Body of pancreas (tissue), 4 donors: ENCODE results near the gene LAMA2.

Experiments used
- CTCF ChIP-seq, 7 experiments: fragments of 450-650 bp in 4 of 7; fragments of 200-600 bp in 3 of 7; sonication (generic) in 3 of 7; IDR thresholded peaks; one replicate each; pipeline ENCODE4 v1.5.1; 2016 to 2019; ENCODE audit warnings: antibody characterized with exemption in 7 of 7
- POLR2A ChIP-seq, 3 donors: fragments of 450-650 bp; IDR thresholded peaks; one replicate each; pipeline ENCODE4 v1.6.1; 2016; ENCODE audit warnings: antibody characterized with exemption in 3 of 3, mild to moderate bottlenecking in 2 of 3

DNA sequence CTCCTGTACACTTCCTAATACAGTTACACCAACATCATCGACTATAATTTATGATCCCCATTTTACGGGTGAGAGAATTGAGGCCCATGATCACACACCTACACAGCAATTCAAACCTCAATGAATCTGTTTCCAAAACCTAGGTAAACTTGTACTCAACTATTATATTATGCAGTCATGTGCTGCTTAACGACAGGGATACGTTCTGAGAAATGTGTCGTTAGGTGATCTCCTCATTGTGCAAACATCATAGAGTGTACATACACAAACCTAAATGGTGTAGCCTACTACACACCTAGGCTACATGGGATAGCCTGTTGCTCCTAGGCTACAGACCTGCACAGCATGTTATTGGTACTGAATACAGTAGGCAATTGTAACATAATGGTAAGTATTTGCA is 441.4 kb downstream of the LAMA2 start:
- TF ChIP-seq POLR2A (IDR thresholded peaks at IDR 0.05) (no peak), CTCF (IDR thresholded peaks at IDR 0.05) (no peak)
